GF-D8 (cell line): ENCODE data around the gene COL13A1.
A peak's percentile ranks its signal among the peaks of the same experiment; 100 is the strongest.

ENCODE experiments used
- DNase-seq: peaks from one replicate; lab custom pipeline; 2025; lab: John Stamatoyannopoulos, UW

COL13A1 gene

GRCh38 chr10:69791812-69792211 is 9.9 kb upstream of the COL13A1 start:
- DNase-seq = no peak

GRCh38 chr10:69792341-69792740 is 9.4 kb upstream of the COL13A1 start:
- DNase-seq = no peak

- no peak for DNase-seq
Observed at GRCh38 chr10:69794673-69795072, 7.0 kb upstream of the COL13A1 start.

GRCh38 chr10:69795242-69795934 is 6.3 kb upstream of the COL13A1 start:
- DNase-seq = no peak

- no peak for DNase-seq
Observed at GRCh38 chr10:69797959-69798358, 3.7 kb upstream of the COL13A1 start.

GRCh38 chr10:69800109-69800508 is 1.6 kb upstream of the COL13A1 start:
- no peak for DNase-seq

- no peak for DNase-seq
Observed at GRCh38 chr10:69800665-69801064, 1.0 kb upstream of the COL13A1 start.

- DNase-seq = no peak
Observed at GRCh38 chr10:69801094-69801433, 642 bp upstream of the COL13A1 start.

GRCh38 chr10:69802424-69803161 is 887 bp downstream of the COL13A1 start:
- no peak for DNase-seq

GRCh38 chr10:69803809-69804208 is 2.1 kb downstream of the COL13A1 start:
- no peak for DNase-seq

GRCh38 chr10:69804775-69805174 is 3.1 kb downstream of the COL13A1 start:
- DNase-seq = no peak

- DNase-seq = no peak
Observed at GRCh38 chr10:69807122-69807521, 5.4 kb downstream of the COL13A1 start.

GRCh38 chr10:69807696-69808095 is 6.0 kb downstream of the COL13A1 start:
- DNase-seq = no peak

- no peak for DNase-seq
Observed at GRCh38 chr10:69809318-69809717, 7.6 kb downstream of the COL13A1 start.

- no peak for DNase-seq
Observed at GRCh38 chr10:69810097-69810496, 8.4 kb downstream of the COL13A1 start.

- DNase-seq = no peak
Observed at GRCh38 chr10:69810675-69811397, 9.1 kb downstream of the COL13A1 start.

- DNase-seq = no peak
Observed at GRCh38 chr10:69813632-69814031, 11.9 kb downstream of the COL13A1 start.

GRCh38 chr10:69814251-69814650 is 12.5 kb downstream of the COL13A1 start:
- DNase-seq = no peak

GRCh38 chr10:69815104-69815503 is 13.4 kb downstream of the COL13A1 start:
- no peak for DNase-seq

- no peak for DNase-seq
Observed at GRCh38 chr10:69816521-69816920, 14.8 kb downstream of the COL13A1 start.

- DNase-seq = peak; percentile 33
Observed at GRCh38 chr10:69817078-69817581, 15.4 kb downstream of the COL13A1 start.

GRCh38 chr10:69818676-69819239 is 17.1 kb downstream of the COL13A1 start:
- no peak for DNase-seq
